ENCODE results near the gene ASB3. TPM values are rescaled to one million over a fixed set of nuclear protein-coding genes. Genes with fewer than 3 reads are reported as not detected.

Gene ASB3
- total and polyA plus RNA-seq, 2 donors (not counting 1 experiment from before 2014, with no cell fraction given) = 15.9 to 30.7 TPM

DNA sequence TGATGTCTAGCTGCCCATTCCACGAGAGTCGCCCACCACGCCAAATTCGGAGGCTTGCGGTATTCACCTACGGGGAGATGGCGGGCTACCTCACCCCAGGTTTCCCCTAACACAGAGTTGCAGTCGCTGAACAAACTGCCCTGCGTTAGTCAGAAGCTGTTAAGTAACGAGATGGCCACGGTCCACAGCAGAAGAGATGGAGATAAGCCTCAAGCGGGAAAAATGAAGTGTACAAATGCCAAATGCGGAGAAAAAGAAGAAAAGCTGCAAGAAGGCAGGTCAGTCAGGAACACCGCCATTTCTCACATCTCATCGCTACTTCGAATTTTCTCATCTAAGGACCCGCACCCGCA lies 425 bp downstream of the ASB3 start:
- CTCF ChIA-PET = interaction anchor here (1.4 to 2.3 kb wide), 2 partner anchors 17 to 19 kb away, joined by 3 to 16 read pairs; partner anchors contain the start of gene CHAC2
- H3K4me3 Mint-ChIP-seq = peak overlapping the region; percentile 98
- H3K9me3 ChIP-seq (ENCODE audit: control extremely low read depth in 1 of 3, control insufficient read depth in 2 of 3, insufficient read depth in 1 of 3, low read length in 2 of 3) = no peaks in the 10 kb centered on the region
- no peaks in the 10 kb centered on the region for H3K9me3 Mint-ChIP-seq (ENCODE audit: insufficient read depth)
- peaks cover 98% of the 10 kb centered on the region for H3K79me2 ChIP-seq (ENCODE audit: control insufficient read depth, insufficient read depth, low read length)
- no peaks in the 10 kb centered on the region for H3K27me3 Mint-ChIP-seq
- H3K27ac Mint-ChIP-seq = peak overlapping the region; percentile 92
- peaks cover 5% of the 10 kb centered on the region for H4K20me1 ChIP-seq (ENCODE audit: control insufficient read depth, insufficient read depth, low read length, poor library complexity, severe bottlenecking)
- H3K4me3 ChIP-seq (ENCODE audit: control extremely low read depth in 1 of 5, extremely low read depth in 1 of 5, insufficient read depth in 1 of 5, low read depth in 2 of 5, low read length in 4 of 5) = peak overlapping the region; percentile 77 to 98 (median 93)
- DNase-seq (no peak), ATAC-seq (ENCODE audit: low read depth) (peak; percentile 5)
- TF ChIP-seq CTCF (IDR thresholded peaks at IDR 0.05) = no peak
- TF ChIP-seq EZH2 (IDR thresholded peaks at IDR 0.05; ENCODE audit: borderline replicate concordance, insufficient read depth, low read depth, low read length, poor library complexity, severe bottlenecking) = no peak
- peaks cover 57% of the 10 kb centered on the region for H3K4me1 Mint-ChIP-seq
- peak overlapping the region; percentile 88 for H2AFZ ChIP-seq (ENCODE audit: insufficient read depth, low read depth, low read length, poor library complexity, severe bottlenecking)
- peak overlapping the region; percentile 80 to 88 for H3K27ac ChIP-seq (ENCODE audit: low read length in 2 of 2)
- POLR2A ChIA-PET = interaction anchor here (0.6 to 1.9 kb wide), 2 partner anchors 19 to 314 kb away, joined by 7 to 17 read pairs; partner anchors contain the start of gene CHAC2
- H3K27me3 ChIP-seq (replicated peaks in 1 of 4; ENCODE audit: control extremely low read depth in 1 of 4, control insufficient read depth in 3 of 4, insufficient read depth in 4 of 4, low read length in 3 of 4) = no peaks in the 10 kb centered on the region
- WGBS (ENCODE audit: insufficient coverage) = under 1% methylated on average over 14 of the region's 18 CpGs
- intact Hi-C loops (cut with micrococcal nuclease) = loop anchor here (2.0 to 10.0 kb wide), 5 partner anchors 186 to 936 kb away; partner anchors contain the start of genes ACYP2, EML6 and PSME4
- peaks cover 0 to 3% of the 10 kb centered on the region in 2 experiments for H3K36me3 ChIP-seq (replicated peaks in 1 of 2; ENCODE audit: control extremely low read depth in 1 of 2, control insufficient read depth in 1 of 2, extremely low read depth in 1 of 2, insufficient read depth in 2 of 2, low read length in 1 of 2)
- peaks cover 29 to 33% of the 10 kb centered on the region in 2 donors for H3K4me1 ChIP-seq (ENCODE audit: control insufficient read depth in 2 of 2, insufficient read depth in 2 of 2, low read length in 2 of 2)
- H3K9ac ChIP-seq (ENCODE audit: low read length) = peak overlapping the region; percentile 88
- H3K4me2 ChIP-seq (replicated peaks; ENCODE audit: low read depth, low read length, poor library complexity, severe bottlenecking) = peak overlapping the region; percentile 82

DNA sequence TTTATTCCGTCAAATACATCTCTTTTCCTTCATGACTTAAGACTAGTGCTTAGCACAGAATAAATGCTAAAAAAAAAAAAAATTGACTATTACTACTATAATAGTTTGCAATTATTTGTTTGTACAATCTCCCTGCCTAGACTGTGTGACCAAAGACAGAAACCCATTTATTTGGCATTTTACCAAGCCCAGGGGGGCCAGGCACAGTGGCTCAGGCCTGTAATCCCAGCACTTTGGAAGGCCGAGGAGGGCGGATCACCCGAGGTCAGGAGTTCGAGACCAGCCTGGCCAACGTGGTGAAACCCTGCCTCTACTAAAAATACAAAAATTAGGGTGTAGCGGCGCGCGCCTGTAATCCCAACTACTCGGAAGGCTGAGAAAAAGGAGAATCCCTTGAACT lies 1.4 kb downstream of the ASB3 start:
- H3K4me3 ChIP-seq (ENCODE audit: control extremely low read depth in 1 of 5, extremely low read depth in 1 of 5, insufficient read depth in 1 of 5, low read depth in 2 of 5, low read length in 4 of 5) = peak overlapping the region in 1 of 5 experiments; percentile 77
- no peak for ATAC-seq (ENCODE audit: low read depth)
- 92% methylated on average over 4 of the region's 11 CpGs for WGBS (ENCODE audit: insufficient coverage)
- no peak for TF ChIP-seq EZH2 (IDR thresholded peaks at IDR 0.05; ENCODE audit: borderline replicate concordance, insufficient read depth, low read depth, low read length, poor library complexity, severe bottlenecking)
- no peak for TF ChIP-seq CTCF (IDR thresholded peaks at IDR 0.05)
- no peak overlapping the region for H3K27ac ChIP-seq (ENCODE audit: low read length in 2 of 2)
- no peaks in the 10 kb centered on the region for H3K27me3 ChIP-seq (replicated peaks in 1 of 4; ENCODE audit: control extremely low read depth in 1 of 4, control insufficient read depth in 3 of 4, insufficient read depth in 4 of 4, low read length in 3 of 4)
- no peak overlapping the region for H2AFZ ChIP-seq (ENCODE audit: insufficient read depth, low read depth, low read length, poor library complexity, severe bottlenecking)
- H3K4me1 ChIP-seq (ENCODE audit: control insufficient read depth in 2 of 2, insufficient read depth in 2 of 2, low read length in 2 of 2) = peaks cover 29 to 33% of the 10 kb centered on the region in 2 donors
- CTCF ChIA-PET = interaction anchor here (2.2 kb wide), 1 partner anchor 18 kb away, joined by 5 read pairs; the partner anchor contains the start of gene CHAC2
- no peak for DNase-seq
- Mint-ChIP-seq H3K4me3 (peak overlapping the region; percentile 98), H3K4me1 (peaks cover 51% of the 10 kb centered on the region), H3K27ac (peak overlapping the region; percentile 15), H3K9me3 (ENCODE audit: insufficient read depth) (no peaks in the 10 kb centered on the region), H3K27me3 (no peaks in the 10 kb centered on the region)
- peaks cover 3% of the 10 kb centered on the region in 2 experiments for H3K36me3 ChIP-seq (replicated peaks in 1 of 2; ENCODE audit: control extremely low read depth in 1 of 2, control insufficient read depth in 1 of 2, extremely low read depth in 1 of 2, insufficient read depth in 2 of 2, low read length in 1 of 2)
- peaks cover 13% of the 10 kb centered on the region for H4K20me1 ChIP-seq (ENCODE audit: control insufficient read depth, insufficient read depth, low read length, poor library complexity, severe bottlenecking)
- POLR2A ChIA-PET = interaction anchor here (0.5 to 1.9 kb wide), 2 partner anchors 18 to 774 kb away, joined by 6 to 17 read pairs; partner anchors contain the start of gene CHAC2
- H3K9ac ChIP-seq (ENCODE audit: low read length) = peak overlapping the region; percentile 88
- H3K9me3 ChIP-seq (ENCODE audit: control extremely low read depth in 1 of 3, control insufficient read depth in 2 of 3, insufficient read depth in 1 of 3, low read length in 2 of 3) = no peaks in the 10 kb centered on the region
- intact Hi-C loops (cut with micrococcal nuclease) = loop anchor here (5.0 to 10.0 kb wide), 4 partner anchors 187 to 549 kb away; partner anchors contain the start of genes ACYP2 and PSME4
- H3K4me2 ChIP-seq (replicated peaks; ENCODE audit: low read depth, low read length, poor library complexity, severe bottlenecking) = peak overlapping the region; percentile 82
- H3K79me2 ChIP-seq (ENCODE audit: control insufficient read depth, insufficient read depth, low read length) = peaks cover 99% of the 10 kb centered on the region

Data from B cell (primary cell).